OCI-LY1 (cell line): Measurements from ENCODE around the gene LRMDA.

Experiments used
- CTCF ChIP-seq: fragments of 200-600 bp; sonication (generic), shearing (Covaris generic); IDR thresholded peaks from 2 replicates; pipeline ENCODE4 v1.5.1; 2017; ENCODE audit warnings: mild to moderate bottlenecking, antibody characterized with exemption, low read length, moderate library complexity, mixed read lengths
- EZH2 ChIP-seq: fragments of 200-600 bp; sonication (generic), shearing (Covaris generic); IDR thresholded peaks from 2 replicates; pipeline ENCODE4 v1.8.0; 2017; ENCODE audit warnings: borderline replicate concordance, mixed run types, mild to moderate bottlenecking, antibody characterized with exemption, low read length, moderate library complexity, mixed read lengths

- no peak for TF ChIP-seq CTCF
- no peak for TF ChIP-seq EZH2
Measured at GRCh38 chr10:75575940-75576339, 144.5 kb downstream of the LRMDA start.
